SH-SY5Y (cell line): Measurements from ENCODE around the gene LRP4.

Source experiments
- GATA2 ChIP-seq: IDR thresholded peaks from 2 replicates; pipeline ENCODE4 v1.6.1; 2011; ENCODE audit warnings: mild to moderate bottlenecking, low read depth, low read length
- GATA3 ChIP-seq: IDR thresholded peaks from 2 replicates; pipeline ENCODE4 v1.6.1; 2011; ENCODE audit warnings: low read depth, mild to moderate bottlenecking, low read length, moderate library complexity

GRCh38 chr11:46855167-46855566, 63.2 kb downstream of the LRP4 start:
- no peak for TF ChIP-seq GATA2
- no peak for TF ChIP-seq GATA3
